GM10847 (cell line): ENCODE data around the gene ADAMTS18.

Experiments used
- POLR2A ChIP-seq: IDR thresholded peaks from 2 replicates; pipeline ENCODE4 v1.6.1; 2011; ENCODE audit not compliant: insufficient read length; ENCODE audit errors: extremely low read depth

Gene ADAMTS18

DNA sequence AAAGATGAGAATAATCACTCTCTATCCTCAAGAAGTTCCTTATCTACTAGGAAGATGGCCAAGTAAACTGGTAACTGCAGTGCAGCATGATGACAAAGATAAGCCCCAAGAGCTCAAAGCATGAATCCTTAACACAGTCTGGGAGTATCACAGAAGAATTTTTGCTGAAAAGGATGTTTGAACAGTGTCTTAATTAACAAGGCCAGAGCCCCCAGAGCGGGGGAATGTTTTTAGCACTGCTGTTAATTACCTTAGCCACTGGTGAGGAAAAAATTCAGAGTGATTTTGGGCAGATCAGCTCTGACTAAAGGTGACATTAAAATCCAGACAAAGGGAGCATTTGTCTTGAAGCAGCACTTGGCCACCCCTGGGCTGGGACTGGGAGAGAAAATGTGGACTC lies 30.1 kb downstream of the ADAMTS18 start:
- TF ChIP-seq POLR2A, result no peak

DNA sequence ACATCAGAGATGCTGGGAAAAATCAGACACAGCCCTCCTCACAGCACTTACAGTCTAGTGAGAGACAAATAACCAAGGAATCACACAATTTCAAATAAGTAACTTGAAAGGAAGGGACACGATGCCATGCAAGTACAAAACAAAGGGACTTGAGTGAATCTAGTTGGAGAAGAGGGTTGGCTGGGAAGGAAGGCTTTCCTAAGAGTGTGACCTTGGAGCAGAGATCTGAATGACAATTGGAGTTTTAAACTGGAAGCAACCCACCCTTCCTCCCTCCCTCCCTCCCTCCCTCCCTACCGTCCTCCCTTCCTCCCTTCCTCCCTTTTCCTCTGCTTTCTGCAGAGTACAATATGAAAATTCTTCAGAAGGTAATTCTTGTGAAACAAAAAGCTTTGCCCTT lies 31.1 kb downstream of the ADAMTS18 start:
- no peak for TF ChIP-seq POLR2A

DNA sequence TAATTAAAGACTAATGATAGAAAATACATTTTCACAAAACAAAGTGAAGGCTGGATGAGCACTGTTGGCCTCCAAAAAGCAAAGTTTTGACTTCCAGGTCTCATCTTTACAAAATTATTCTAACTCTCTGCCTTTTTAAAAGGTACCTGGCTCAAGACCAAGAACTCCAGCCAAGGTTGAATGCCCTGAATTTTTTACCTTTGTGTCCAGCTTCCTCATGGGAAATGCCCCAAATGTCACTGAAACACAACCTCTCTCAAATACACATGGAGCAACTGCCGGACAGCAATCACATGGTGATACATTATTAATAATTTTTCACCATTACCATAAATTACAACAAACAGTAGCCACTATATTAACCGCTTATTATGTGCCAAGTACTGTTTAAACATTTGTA lies 32.2 kb downstream of the ADAMTS18 start:
- no peak for TF ChIP-seq POLR2A

DNA sequence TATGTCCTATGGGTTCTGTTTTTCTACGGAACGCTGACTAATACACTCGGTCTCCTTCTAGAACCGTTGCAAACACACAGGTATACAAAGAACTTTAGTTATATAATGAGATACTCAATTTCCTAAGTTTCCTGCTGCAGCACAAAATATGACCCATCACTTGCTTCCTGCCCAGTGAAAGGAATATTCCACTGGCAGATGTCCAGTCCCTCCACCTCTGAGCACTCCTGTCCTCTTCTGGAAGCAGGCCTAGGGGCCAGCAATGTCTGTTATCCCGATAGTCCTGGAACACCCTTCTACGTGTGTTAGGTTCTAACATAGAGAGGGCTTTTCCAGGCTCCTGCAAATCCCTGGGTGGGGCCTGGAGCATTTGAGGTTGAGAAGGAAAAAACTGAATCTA lies 32.7 kb downstream of the ADAMTS18 start:
- no peak for TF ChIP-seq POLR2A

DNA sequence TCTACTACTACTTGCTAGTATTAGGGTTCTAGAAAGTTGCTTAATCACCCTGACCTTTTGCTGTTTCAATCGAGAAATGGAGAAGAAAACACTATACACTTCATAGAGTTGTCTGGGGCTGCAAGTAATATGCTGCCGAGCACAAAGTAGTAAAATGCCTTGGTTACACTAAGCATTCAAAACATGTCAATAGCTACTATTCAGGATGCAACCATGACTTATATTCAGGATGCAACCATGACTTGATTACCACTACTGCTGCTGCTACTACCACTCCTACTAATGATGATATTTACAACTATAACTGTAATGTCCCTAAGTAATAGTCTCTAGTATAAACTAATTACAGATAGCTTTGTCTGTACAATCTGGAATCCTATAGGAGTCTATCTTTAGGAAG lies 35.3 kb downstream of the ADAMTS18 start:
- TF ChIP-seq POLR2A, result no peak

DNA sequence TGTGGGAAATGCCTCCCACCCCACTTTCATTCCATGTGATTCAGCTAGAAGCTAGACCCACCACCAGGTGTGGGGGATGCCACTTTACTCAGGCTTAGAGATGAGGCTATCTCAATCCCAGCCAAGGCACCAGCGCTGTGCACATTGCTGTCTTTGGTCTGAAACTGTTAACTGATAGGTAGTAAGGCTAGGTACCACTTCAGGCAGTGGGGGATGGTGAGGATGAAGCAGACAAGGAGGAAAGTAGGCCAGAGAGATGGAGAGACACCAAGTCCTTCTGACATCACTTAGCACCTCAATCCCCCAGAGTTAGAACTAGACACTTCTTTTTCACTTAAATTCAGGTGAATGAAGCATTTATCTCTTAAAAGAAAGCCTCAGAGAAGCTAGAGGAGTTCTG lies 35.8 kb downstream of the ADAMTS18 start:
- no peak for TF ChIP-seq POLR2A

DNA sequence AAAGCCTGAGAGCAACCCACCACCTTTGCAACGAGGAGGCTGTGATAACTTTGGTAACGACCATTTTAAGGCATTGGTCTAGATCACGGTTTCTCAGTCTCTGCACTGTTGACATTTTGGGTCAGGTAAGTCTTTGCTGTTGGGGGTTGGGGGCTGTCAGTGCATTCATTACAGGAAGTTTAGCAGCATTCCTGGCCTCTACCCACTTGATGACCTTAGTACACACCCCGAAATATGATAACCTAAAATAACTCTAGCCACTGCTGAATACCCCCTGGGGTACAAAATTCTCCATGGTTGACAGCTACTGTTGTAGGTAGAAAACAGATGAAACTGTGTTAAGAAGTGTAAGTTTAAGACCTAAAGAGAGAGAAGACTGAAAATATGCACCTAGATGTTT lies 36.3 kb downstream of the ADAMTS18 start:
- TF ChIP-seq POLR2A, result no peak

DNA sequence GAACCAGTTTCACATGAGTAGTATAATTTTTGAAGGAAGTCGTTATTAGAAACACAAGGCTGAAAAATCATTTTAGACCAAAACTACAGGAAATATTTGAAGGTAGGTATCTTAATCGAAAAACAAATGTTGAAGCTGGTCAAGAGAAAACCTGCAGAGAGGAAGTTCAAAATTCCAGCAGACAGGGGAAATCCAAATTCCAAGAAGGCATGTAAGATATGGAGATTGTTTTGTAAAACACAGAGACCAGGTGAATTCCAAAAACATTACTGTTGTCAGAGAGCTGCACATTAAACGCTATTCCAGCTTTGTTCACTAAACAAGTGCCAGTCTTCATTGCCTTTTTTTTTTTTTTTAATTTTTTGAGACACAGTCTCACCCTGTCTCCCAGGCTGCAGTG lies 38.4 kb downstream of the ADAMTS18 start:
- TF ChIP-seq POLR2A, result no peak

DNA sequence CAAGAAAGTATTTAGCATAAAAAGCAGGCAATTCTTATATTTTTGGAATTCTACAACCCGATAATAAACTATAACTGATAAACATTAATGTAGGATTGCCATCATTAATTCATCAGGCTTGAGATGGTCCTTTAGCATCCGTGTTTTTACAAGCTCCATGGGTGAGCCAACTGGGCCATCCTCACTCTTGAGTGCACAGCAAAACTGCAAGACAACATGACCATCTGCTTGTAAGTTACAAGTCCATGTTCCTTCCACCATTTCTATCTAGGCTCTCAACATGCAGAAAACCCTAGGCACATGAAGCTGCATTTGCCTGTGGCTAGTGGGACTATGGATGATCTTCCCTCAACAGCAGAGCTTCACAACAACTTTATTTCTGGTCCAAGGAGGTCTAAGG lies 40.1 kb downstream of the ADAMTS18 start:
- TF ChIP-seq POLR2A, result no peak

DNA sequence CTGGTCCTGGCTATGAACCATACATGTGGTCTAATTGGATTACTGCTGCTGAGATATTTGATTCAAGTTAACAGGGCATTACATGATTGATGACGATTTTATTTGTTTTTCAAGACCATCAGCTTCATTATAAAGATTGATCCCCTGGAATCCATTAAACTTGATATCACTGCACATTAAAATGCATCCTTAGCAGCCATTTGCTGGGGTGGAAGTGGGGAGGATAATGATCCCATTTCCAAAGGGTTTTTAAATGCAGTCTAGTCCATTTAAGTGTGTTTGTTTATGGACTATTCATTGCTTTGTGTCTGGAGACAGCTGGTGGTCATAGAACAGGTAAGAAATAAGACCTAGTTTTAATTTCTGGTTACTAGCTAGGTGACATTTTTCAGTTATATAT lies 40.9 kb downstream of the ADAMTS18 start:
- no peak for TF ChIP-seq POLR2A

DNA sequence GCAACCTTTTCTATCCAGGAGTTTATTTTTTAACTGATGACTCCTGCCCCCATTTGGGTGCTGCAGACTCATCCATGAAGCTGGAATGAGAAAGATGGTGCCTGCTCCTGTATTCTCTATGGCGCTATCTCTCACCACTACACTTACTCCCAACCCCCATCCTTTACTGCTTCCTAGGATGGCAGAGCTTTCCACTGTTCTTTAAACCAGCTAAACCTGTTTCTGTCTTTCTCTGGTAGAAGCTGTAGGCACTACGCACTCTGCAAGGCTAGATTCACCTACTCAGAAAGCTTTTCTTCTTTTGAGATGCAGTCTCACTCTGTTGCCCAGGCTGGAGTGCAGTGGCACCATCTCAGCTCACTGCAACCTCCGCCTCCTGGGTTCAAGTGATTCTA lies 47.0 kb downstream of the ADAMTS18 start:
- no peak for TF ChIP-seq POLR2A

DNA sequence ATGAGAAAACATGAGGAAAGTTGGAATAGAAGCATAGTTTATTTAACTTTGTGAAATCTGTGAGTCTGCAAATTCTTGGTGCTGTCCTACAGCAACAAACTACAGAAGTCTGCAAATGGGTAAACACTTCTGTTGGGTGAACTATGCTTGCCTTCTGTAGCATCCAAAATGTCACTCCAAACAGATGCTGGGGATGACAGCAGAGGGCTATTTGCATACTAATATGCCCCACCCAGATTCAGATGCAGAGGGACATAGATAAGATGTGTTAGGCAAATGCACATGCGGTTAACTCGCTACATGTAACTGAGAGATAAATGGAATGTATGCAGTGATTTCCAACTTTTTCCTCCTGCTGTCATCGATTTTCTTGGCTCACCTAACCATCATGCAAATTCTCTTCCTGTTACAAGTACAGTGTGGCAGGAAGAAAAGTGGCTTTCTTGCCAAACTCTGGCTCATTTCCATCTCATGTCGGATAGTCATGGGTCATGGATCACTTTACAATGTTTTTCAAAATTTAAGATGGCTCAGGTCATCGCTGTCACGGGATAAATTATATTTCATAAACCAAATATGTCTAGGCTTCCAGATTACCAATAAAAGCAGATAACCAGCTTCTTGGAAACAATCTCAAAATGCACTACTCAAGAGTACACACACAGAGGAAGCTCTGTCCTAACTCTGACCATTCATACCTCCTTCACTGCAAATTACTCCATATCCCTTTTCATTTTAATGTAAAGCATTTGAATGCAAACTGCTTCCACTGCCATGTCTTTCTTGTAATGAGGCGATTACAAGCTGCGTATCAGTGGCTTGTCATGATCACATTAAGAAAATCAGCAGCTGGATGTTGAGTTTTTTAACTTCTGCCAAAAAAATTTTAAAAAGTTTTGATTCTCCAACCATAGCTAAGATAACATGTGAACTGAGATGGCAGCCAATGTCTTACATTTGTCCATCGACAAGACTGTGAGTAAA lies 47.7 kb downstream of the ADAMTS18 start:
- no peak for TF ChIP-seq POLR2A

DNA sequence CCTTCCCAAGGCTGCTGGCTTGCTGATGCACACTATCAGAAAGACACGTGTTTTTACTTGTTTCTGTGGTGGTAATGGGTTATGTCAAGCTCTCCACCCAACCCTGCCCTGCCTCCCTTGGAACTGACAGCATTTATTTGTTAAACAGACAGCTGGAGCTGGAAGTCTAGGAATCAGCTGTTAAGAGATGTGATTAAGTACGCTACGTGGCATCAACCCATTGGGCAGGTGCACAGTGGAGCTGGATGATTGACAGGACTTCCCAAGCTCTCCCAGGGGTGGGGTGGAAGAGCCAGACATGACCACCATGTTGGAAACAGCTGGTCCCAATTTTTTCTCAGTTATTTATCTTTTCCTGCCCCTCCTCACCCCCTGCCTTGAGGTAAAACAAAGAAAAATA lies 49.4 kb downstream of the ADAMTS18 start:
- TF ChIP-seq POLR2A, result no peak

DNA sequence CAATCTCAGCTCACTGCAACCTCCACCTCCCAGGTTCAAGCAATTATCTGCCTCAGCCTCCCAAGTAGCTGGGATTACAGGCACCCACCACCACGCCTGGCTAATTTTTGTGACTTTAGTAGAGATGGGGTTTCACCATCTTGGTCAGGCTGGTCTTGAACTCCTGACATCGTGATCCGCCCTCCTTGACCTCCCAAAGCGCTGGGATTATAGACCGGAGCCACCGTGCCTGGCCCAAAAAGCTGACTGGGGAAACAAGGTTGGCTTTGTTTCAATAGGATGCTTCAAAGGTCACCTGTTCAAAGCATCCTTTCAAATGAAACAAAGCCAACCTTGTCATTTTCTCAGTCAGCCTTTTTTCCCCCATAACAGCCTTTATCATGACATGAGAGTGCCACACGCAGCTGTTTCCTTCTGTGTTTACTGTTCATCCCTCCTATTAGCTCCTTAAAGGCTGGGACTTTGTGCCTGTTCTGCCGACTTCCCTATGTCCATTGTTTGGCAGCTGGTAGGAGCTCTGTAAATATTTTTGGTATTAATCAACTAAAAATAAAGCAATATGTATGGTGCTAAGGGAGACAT lies 51.1 kb downstream of the ADAMTS18 start:
- no peak for TF ChIP-seq POLR2A

DNA sequence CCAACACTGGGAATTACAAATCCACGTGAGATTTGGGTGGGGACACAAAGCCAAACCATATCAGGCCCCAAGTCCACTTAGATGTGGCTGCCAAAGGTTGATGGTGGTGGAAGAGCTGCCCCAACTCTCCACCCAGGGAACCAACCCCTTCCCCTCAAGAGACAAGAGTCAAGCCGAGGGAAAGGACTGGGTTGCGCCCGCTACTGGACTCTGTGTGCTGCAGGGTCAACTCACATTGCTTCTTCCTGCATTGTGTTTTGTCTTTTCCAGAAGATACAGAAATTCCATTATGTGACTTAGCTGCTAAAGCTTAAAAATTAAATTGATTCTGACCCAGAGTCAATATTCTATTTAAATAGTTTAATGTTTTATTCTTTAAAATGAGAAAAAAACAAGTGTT lies 58.5 kb downstream of the ADAMTS18 start:
- no peak for TF ChIP-seq POLR2A

DNA sequence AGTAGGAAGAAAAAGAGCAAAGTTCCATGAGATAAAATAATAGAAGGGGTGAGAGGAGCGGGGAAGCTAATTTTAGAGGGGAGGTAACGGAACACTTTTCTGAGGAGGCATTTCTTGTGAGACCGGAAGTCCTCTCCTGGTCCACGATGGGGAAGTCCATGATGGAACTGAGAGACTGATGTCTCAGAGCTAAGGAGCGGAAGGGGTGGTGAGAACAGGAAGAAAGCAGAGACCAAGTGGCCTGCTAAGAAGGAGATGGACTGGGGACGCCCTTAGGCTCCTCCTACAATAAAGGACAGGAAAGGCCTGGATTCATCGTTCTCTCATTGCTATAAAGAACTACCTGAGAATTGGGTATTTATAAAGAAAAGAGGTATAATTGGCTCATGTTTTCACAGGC lies 59.4 kb downstream of the ADAMTS18 start:
- no peak for TF ChIP-seq POLR2A

DNA sequence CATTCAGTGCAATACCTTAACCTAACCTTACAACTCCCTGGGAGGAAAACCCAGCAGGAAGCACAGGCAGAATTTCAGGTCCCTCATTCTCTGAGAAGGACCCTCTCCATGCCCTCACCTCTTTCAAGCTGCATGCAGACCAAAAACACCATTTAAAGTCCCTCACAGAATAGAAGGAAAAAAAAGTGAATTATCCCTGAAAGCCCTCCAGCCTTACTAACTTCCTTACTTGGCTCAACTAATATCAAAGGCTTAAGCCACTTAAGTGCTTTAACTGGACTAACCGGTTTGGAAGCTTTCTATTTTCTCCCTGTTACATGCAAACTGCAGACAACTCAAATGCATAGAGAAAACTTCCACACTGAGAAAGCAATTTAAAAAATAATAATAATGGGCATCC lies 60.5 kb downstream of the ADAMTS18 start:
- TF ChIP-seq POLR2A, result no peak
